Measurements from ENCODE around the gene TMEM200A.

The TMEM200A gene

DNA sequence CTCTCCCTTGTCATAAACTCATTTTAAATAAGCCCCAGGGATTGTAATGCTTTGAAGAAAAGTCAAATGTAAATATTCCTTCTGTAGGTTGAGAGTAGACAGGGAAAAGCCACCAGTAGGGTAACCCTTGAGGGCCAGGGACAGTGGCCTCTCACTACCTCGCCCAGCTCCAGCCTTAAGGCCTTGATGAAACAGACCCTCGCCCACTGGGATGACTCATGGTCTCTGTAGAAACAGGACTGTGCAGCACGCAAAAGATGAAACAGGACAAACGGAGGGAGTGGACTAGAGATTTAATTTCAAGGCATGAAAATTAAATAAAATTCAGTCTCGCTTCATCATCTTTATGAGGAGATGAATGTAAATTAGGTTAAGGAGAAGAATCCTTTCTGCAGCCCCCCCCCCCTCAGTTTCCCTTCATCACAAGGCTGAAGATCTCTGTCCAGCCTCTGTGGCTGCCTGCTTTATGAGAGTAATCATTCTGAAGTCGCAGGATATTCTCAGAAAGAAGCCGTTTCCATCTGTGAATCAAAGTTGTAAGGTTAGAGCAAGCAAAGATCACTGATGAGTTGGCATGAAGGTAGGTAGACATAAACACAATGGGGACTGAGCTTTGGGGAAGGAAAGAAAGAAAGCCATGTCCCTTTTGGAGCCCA is 60.4 kb downstream of the TMEM200A start:
- TF ChIP-seq, protein P1, sequence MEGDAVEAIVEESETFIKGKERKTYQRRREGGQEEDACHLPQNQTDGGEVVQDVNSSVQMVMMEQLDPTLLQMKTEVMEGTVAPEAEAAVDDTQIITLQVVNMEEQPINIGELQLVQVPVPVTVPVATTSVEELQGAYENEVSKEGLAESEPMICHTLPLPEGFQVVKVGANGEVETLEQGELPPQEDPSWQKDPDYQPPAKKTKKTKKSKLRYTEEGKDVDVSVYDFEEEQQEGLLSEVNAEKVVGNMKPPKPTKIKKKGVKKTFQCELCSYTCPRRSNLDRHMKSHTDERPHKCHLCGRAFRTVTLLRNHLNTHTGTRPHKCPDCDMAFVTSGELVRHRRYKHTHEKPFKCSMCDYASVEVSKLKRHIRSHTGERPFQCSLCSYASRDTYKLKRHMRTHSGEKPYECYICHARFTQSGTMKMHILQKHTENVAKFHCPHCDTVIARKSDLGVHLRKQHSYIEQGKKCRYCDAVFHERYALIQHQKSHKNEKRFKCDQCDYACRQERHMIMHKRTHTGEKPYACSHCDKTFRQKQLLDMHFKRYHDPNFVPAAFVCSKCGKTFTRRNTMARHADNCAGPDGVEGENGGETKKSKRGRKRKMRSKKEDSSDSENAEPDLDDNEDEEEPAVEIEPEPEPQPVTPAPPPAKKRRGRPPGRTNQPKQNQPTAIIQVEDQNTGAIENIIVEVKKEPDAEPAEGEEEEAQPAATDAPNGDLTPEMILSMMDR (IDR thresholded peaks at IDR 0.05; ENCODE audit: control insufficient read depth, extremely low read depth, insufficient read depth), result no peak
- H3K4me3 ChIP-seq (ENCODE audit: low read depth, low read length), result no peak overlapping the region
- DNase-seq (ENCODE audit: low read depth), result no peak

DNA sequence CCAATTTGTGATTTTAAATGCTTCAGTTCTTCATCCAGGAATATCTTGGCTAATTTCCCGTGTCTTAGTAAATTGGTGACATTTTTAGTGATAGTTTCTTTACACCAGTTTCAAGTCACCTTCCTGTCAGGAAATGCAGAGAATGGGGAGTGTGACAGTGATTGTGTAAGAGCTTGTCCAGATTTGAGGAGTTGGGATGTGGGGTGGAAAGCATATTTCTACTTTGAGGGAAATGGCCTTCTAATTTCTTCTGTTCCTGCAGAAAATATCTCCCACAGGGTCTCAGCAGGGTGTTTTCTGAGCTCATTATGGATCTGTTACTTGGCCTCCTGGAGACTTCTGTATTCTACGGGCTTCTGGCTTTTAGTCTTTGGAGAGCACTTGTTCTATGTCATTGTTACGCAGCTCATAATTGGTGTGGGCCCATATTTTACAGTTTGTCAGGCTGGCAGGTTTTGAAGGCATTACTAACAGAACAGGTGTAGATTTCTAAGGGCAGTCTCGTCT is 65.6 kb downstream of the TMEM200A start:
- no peak for DNase-seq (ENCODE audit: low read depth)
- TF ChIP-seq, protein P1 (IDR thresholded peaks at IDR 0.05; ENCODE audit: control insufficient read depth, extremely low read depth, insufficient read depth), result no peak
- no peak overlapping the region for H3K4me3 ChIP-seq (ENCODE audit: low read depth, low read length)

DNA sequence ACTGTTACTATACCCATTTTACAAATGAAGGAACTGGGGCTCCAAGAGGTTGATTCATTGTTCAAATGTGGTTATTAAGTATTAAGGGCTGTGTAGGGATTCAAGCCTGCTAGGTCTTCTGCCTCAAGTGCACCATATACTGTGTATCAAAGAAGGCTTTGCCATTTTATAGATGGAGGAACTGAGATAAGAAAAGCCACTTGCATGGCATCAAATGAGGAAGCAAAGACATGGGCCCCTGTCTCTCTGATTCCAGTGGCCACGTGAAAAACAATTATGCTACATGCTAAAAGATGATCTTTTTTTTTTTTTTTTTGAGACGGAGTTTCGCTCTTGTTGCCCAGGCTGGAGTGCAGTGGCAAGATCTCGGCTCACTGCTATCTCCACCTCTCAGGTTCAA is 67.0 kb downstream of the TMEM200A start:
- TF ChIP-seq, protein P1 (IDR thresholded peaks at IDR 0.05; ENCODE audit: control insufficient read depth, extremely low read depth, insufficient read depth), result no peak
- DNase-seq (ENCODE audit: low read depth), result no peak

DNA sequence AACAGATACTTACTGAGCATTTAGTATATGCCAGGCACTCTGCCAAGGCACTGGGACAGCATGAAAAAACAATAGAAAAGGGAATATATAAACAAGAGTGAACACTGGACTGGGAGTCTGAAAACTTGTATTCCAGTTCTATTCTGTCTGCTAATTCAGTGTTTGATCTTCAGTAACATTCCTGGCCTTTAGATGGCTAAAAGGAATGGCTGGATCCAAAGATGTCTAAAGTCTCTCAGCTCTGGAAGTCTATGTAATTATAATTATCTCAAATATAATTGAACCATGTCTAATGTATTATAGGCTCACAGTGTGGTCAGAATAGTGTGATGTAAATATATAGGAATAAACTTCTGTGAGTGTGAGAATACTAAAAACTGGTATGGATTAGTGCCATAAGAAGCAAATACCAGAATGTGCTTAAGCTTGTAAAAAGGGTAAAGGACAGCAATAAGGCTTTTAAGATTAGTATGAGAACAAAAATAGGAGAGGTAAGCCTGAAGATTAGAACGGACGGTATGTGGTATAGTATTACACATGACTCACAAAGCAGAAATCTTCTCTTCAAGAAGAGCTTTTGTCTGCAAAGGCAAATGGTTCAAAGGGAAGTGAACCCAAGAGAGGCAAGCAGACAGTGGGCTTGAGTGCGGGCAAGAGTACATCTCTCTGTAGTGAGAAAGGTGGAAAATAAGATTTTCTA is 68.5 kb downstream of the TMEM200A start:
- no peak for DNase-seq (ENCODE audit: low read depth)
- TF ChIP-seq, protein P1 (IDR thresholded peaks at IDR 0.05; ENCODE audit: control insufficient read depth, extremely low read depth, insufficient read depth), result no peak
- H3K4me3 ChIP-seq (ENCODE audit: low read depth, low read length), result no peak overlapping the region

More for the DNA sequence above, 67.0 kb downstream of the TMEM200A start:
- no peak overlapping the region for H3K4me3 ChIP-seq (ENCODE audit: low read depth, low read length)

DNA sequence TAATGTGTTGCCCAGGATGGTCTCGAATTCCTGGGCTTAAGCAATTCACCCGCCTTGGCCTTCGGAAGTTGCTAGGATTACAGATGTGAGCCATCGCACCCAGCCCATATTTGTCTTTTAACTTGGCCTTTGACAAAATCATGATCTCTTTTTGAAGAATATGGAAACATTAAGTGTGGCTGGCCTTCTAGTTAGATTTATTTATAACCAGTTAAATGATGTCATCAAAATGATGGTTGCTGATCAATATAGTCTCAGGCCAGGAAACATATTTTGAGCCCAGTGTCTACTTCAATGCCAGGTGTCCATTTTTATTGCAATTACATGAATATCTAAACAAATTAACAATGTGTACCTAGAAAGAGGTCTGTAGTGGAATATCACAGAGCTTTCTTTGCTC is 69.4 kb downstream of the TMEM200A start:
- no peak for DNase-seq (ENCODE audit: low read depth)
- TF ChIP-seq, protein P1 (IDR thresholded peaks at IDR 0.05; ENCODE audit: control insufficient read depth, extremely low read depth, insufficient read depth), result no peak

DNA sequence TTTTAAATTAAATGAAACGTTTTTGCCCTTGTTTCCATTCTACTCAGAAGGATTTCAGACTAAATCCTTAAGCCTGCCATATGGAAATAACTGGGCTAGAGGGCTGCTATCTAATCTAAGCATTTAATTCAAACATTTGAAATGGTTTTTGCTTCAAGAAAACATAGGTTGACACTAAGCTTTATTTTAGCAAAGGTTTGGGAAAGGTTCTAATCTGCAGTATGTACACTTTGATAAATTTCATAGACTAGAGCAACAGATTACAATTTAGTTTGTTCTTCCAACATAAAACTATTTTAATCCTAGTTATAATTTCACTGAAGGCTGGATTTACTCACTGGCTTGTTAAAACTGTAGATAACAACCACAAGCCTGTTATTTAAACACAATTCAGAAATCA is 72.1 kb downstream of the TMEM200A start:
- no peak for DNase-seq (ENCODE audit: low read depth)
- H3K4me3 ChIP-seq (ENCODE audit: low read depth, low read length), result no peak overlapping the region
- TF ChIP-seq, protein P1 (IDR thresholded peaks at IDR 0.05; ENCODE audit: control insufficient read depth, extremely low read depth, insufficient read depth), result no peak

More for the DNA sequence above, 69.4 kb downstream of the TMEM200A start:
- no peak overlapping the region for H3K4me3 ChIP-seq (ENCODE audit: low read depth, low read length)
